GM21360 (cell line): Measurements from ENCODE around the gene MORN1.

Experiments
- ATAC-seq: cut with Tn5 transposase; IDR thresholded peaks from one replicate; pipeline ENCODE4 v1.9.1; 2021; ENCODE audit warnings: mild to moderate bottlenecking, moderate library complexity; ENCODE audit not compliant: unreplicated experiment

Gene MORN1

DNA sequence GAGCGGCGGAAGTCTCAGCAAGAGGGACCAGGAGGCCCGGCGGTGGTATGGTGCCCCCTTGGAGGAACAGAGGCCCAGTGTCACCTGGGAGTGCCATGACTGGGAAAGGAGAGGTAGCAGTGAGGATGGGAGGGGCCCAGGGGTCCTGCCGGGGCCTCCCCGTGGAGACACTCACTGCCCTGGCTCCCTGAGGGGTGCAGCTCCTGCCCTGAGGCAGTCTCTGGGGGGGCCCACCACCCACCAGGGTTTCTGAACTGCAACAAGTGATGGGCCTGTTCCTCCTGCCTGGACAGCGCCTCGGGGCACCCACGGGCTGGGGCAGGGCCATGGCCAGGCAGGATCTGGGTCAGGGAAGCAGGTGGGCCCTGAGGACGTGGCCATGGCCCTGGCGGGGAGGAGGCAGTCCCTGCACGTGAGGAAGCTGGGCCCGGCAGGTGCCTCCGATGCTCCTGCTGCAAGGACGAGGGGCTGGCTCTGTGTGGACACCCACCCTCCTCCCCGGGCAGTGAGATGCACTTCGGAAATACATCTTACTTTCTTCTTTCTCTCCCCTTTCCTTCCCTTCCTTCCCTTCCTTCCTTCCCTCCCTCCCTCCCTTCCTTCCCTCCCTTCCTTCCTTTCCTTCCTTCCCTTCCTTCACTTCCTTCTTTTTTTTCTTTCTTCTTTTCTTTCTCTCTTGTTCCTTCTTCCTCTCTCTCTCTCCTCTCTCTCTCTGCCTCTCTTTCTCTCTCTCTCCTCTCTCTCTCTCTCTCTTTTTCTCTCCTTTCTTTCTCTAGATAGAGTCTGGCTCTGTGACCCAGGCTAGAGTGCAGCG is 66.6 kb downstream of the MORN1 start:
- ATAC-seq = no peak

DNA sequence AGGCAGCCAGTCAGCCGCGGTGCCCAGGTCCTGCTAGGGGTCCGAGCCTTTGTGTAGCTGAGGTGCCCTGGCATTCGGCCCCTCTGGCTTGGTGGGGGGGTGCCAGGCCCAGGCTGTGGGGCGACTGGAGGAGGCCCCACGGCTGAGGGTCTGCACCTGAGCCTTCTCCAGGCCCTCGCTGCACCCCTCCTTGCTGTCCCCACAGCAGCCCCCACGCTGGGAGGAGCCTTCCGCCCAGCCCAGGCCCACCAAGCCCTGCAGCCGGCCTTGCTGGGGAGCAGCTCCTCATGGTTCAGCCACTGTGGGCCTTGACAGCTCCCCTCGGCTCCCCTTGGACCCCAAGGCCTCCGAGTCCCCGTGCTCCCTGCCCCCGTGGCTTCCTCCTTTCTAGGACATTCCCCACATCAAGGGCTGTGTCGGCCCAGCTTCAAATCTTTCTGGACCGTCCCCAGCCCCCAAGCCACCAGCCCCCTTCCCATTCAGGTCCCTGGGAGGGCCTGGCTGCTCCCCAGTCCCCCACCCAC is 67.8 kb downstream of the MORN1 start:
- ATAC-seq = no peak

DNA sequence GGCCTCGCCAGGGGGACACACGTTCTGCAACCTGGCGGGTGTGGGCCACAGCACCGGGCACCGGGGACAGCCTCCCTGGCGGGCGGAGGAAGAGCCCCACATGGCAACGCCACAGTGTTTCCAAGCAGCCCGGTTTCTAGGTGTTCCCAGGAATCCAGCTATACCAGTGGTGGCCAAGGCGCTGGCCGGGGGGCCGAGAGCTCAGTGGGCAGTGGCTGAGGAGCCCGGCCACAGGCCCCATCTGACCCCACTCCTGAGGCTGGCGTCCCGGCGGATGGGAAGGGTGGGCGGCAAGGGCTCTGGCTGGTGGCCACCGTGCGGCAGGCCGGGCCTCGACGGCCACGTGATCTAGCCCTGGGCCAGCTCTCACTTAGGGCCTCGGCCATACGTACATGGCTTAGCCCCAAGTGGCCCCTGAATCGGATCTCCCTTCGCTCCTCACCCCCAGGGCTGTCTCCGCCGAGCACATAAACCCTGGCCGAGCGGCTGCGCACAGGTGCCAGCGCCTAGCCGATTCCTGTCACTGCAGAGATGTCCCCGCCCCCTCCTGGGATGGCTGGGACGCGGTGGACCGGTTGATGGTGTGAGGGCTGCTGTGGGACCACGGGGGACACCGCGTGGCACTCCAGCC is 68.7 kb downstream of the MORN1 start:
- ATAC-seq = no peak

GRCh38 chr1:2322065-2322571 is 69.2 kb downstream of the MORN1 start:
- ATAC-seq = no peak

- no peak for ATAC-seq
Observed at GRCh38 chr1:2320760-2321667, 70.3 kb downstream of the MORN1 start.

DNA sequence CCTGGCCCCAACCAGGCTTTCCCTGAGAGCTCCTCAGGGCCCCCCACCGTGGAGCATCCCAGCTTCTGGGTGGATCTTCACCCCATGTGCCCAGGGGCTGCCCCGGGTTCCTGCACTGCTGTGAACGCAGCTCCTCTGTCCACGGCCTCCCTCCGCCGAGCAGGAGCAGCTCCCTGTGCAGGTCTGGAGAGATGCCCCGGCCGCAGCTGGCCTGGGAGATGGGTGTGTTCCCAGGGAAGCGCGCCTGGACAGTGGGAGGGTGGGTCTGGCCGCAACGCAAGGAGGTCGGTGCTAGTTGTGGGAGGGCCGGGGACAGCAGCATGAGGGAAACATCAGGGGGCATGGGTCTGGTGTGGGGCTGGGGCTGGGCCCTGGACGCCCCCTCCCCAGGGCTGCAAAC is 71.3 kb downstream of the MORN1 start:
- ATAC-seq = no peak

GRCh38 chr1:2319291-2319690 is 72.1 kb downstream of the MORN1 start:
- ATAC-seq = no peak

- ATAC-seq = no peak
Observed at GRCh38 chr1:2318314-2319278, 72.8 kb downstream of the MORN1 start.

- no peak for ATAC-seq
Observed at GRCh38 chr1:2317230-2318065, 73.9 kb downstream of the MORN1 start.

- ATAC-seq = no peak
Observed at GRCh38 chr1:2316451-2316961, 74.8 kb downstream of the MORN1 start.

DNA sequence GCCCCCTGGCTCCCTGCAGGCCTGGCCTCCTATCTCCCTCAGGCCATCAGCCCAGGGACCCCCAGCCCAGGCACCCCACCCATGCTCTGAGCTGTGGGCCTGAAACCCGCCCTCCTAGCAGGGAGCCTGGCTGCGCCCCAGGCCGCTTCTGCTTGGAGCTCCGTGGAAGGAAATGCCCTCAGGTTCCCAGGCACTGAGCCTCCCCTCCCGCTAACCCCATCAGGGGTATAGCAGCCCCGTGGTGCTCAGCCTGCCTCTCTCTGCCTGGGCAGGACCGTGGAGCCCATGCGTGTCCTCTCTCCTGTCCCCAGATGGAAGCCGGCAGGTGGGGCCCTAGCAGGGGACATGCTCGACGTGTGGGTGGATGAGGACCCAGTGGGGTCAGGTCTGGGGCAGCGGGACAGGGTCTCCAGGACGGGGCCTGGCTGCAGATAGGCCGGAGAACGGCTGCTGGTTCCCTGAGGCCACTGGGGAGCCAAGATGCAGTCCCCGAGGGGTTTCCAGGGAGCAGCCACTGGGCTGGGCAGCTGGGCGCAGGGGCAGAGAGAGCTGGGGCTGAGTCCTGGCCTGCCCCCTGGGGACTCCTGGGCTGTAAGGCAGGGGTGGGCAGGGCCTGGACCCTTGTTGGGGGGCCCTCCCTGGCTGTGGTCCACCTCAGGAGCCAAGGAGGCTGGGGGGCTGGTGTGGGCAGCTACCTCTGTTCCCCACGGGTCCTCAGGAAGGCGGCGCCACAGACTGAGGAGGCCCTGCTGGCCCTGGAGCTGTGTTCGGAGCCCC is 75.5 kb downstream of the MORN1 start:
- no peak for ATAC-seq

GRCh38 chr1:2314803-2315673 is 76.3 kb downstream of the MORN1 start:
- no peak for ATAC-seq

- ATAC-seq = no peak
Observed at GRCh38 chr1:2314273-2314802, 77.0 kb downstream of the MORN1 start.

DNA sequence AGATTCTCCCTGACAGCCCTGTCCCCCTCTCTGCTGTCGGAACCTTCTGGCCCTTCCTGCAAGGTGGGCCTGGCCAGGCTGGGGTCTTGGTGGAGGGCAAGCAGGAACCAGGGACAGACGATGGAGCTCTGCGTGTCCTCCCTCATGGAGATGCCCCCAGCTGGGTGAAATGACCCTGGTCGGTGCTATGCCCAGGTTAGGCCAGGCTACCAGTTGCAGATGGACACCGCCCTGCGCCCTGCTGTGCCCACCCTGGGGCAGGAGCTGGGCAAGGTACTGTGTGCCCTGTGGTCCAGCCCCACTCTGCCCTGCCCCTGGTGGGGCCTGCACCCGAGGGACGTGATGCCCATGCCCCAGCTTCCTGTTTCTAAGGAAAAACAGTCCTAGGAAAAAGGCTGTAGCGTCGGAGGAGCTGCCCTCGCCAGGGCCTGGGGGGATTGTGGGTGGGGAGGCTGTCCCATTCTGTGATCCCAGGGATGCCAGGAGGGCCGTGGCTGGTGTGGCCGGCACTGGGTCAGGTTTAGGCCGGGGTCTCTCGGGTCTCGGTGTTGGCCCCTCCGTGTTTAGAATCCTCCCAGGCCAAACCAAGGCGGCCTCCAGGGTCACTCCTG is 77.6 kb downstream of the MORN1 start:
- no peak for ATAC-seq

DNA sequence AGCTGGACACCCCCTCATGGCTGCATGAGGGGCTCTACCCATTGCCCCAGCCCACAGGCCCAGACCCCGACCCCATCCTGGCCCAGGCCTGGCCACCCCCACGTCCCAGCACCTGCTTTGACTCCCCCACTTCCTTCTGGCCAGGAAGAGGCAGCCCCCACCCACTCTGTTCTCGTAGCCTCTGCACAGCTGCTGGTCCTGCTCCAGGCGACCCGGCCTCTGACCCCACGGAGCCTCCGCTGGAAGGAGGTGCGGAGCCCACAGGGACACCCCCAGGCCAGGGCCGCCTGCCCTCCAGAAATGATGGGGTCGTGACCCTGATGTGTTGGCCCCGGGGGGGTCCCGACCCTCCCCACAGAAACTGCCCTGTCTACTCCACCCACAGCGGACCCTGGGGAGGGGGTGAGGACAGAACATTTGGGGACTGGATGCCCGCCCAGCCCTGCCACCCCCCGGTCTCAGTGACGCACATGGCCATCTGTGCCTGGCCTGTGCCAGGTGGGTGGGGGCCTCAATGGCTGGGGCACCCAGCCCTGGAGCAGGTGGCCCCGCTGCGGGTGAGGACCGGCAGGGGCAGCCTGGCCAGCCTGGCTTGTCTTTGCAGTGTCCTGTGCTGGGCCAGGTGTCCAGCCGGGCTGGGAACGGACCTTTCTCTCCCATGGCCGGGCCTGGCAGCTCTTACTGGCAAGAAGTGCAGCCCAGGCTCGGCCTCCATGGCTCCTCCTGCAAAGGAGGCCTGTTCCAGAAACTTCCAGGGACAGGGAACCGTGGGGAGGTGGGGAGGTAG is 78.6 kb downstream of the MORN1 start:
- ATAC-seq = no peak

DNA sequence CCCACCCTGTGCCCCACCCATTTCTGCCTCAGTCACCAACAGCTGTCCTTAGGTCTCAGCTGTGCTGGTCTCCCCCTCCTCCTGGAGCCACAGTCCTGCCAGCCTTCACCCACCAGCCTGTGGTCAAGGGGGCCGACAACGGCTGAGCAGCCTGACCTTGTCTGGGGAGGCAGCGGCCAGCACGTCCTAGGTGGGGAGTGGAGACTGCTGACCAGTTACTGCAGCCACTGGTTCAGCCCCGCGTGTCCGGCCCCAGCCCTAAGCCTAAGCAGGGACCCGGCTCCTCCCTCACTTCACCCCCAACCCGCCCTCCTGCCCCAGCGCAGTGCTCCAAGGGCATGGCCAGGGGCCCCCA is 79.2 kb downstream of the MORN1 start:
- ATAC-seq = no peak
